Spleen (tissue), 7 donors: ENCODE results near the gene PHACTR4.

ENCODE experiments used
- CTCF ChIP-seq, 11 experiments: fragments of 200-600 bp in 7 of 11; fragments of 450-650 bp in 4 of 11; sonication (generic) in 4 of 11; IDR thresholded peaks in 8 of 11; conservative IDR thresholded peaks in 3 of 11; 1 replicate in 7 of 11; 2 replicates in 4 of 11; pipeline versions ENCODE4 v1.4.0 to v1.8.0; 2016 to 2021; ENCODE audit warnings: antibody characterized with exemption in 11 of 11, inconsistent platforms in 4 of 11, mild to moderate bottlenecking in 1 of 11
- POLR2A ChIP-seq, 3 donors: fragments of 450-650 bp; IDR thresholded peaks; one replicate each; pipeline ENCODE4 v1.5.1; 2017; ENCODE audit warnings: antibody characterized with exemption in 3 of 3, mild to moderate bottlenecking in 1 of 3
- POLR2AphosphoS5 ChIP-seq, 3 donors: sonication (generic); formaldehyde crosslinking; IDR thresholded peaks; one replicate each; pipeline ENCODE4 v1.5.1; 2017; ENCODE audit warnings: antibody characterized with exemption in 3 of 3
- donor health status: DM: no; HTN: no; CAD: no; lungs with moderate emphysema.
- donor health status: DM: no; HTN: no; CAD: no.
- donor health status: DM: no; HTN: no; CAD: no.

GRCh38 chr1:28451011-28451410 is 81.5 kb downstream of the PHACTR4 start:
- no peak for TF ChIP-seq CTCF (IDR thresholded peaks at IDR 0.05 in 8 of 11, conservative IDR thresholded peaks at IDR 0.05 in 3 of 11)
- TF ChIP-seq POLR2A (IDR thresholded peaks at IDR 0.05): no peak
- no peak for TF ChIP-seq POLR2AphosphoS5 (IDR thresholded peaks at IDR 0.05)
